Measurements from ENCODE around the gene EEF2.
"Not testable (repeated sequence)": the region's sequence is repeated elsewhere in the genome, so short reads cannot be mapped to it uniquely, and the experiment has no call there.

Gene EEF2

GRCh38 chr19:3968556-3969434 is 16.5 kb downstream of the EEF2 start:
- DNase-seq: peak; percentile 80

- DNase-seq: not testable (repeated sequence)
Measured at GRCh38 chr19:3967983-3968382, 17.3 kb downstream of the EEF2 start.

- no peak for DNase-seq
Measured at GRCh38 chr19:3966051-3967017, 18.9 kb downstream of the EEF2 start.

GRCh38 chr19:3964256-3965194 is 20.7 kb downstream of the EEF2 start:
- DNase-seq: no peak

GRCh38 chr19:3963458-3964255 is 21.6 kb downstream of the EEF2 start:
- DNase-seq: no peak

- no peak for DNase-seq
Measured at GRCh38 chr19:3961007-3961406, 24.3 kb downstream of the EEF2 start.

GRCh38 chr19:3959766-3960131 is 25.5 kb downstream of the EEF2 start:
- DNase-seq: no peak

- DNase-seq: no peak
Measured at GRCh38 chr19:3958836-3959765, 26.2 kb downstream of the EEF2 start.

GRCh38 chr19:3955688-3956087 is 29.6 kb downstream of the EEF2 start:
- no peak for DNase-seq

- not testable (repeated sequence) for DNase-seq
Measured at GRCh38 chr19:3955276-3955675, 30.0 kb downstream of the EEF2 start.

- no peak for DNase-seq
Measured at GRCh38 chr19:3954107-3954506, 31.2 kb downstream of the EEF2 start.

GRCh38 chr19:3952755-3953276 is 32.4 kb downstream of the EEF2 start:
- not testable (repeated sequence) for DNase-seq

GRCh38 chr19:3950871-3951861 is 34.1 kb downstream of the EEF2 start:
- DNase-seq: no peak

- DNase-seq: no peak
Measured at GRCh38 chr19:3949997-3950859, 35.0 kb downstream of the EEF2 start.

GRCh38 chr19:3949294-3949693 is 36.0 kb downstream of the EEF2 start:
- DNase-seq: no peak

GRCh38 chr19:3947316-3947933 is 37.8 kb downstream of the EEF2 start:
- not testable (repeated sequence) for DNase-seq

GRCh38 chr19:3945838-3946237 is 39.4 kb downstream of the EEF2 start:
- DNase-seq: no peak

All from GOT3 (cell line).